ENCODE data around the gene FOXN1.

FOXN1 gene

GRCh38 chr17:28524476-28525424 lies 18.6 kb downstream of the FOXN1 start:
- DNase-seq (ENCODE audit: low read depth in 2 of 2, low spot score in 1 of 2): no peak

DNA sequence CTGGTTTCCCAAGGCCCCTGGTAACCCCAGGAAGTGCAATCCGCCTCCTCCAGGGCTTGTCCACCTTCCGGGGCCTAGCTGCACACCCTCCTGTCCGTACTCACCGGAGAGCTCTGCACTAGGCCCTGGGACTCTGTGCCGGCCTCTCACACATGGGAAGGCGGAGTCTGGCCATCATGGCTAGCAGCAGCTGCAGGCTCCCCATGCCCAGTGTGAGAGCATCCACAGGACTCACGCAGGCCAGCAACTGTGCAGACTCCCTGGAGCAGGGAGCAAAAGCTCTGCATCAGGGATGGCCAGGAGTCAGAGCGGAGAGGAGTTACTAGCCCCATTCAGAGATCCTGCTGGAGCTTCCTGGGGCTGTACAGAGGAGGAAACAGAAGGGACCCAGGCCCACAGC lies 20.2 kb downstream of the FOXN1 start:
- no peak for DNase-seq (ENCODE audit: low read depth in 2 of 2, low spot score in 1 of 2)

GRCh38 chr17:28527181-28527681 lies 21.1 kb downstream of the FOXN1 start:
- DNase-seq (ENCODE audit: low read depth in 2 of 2, low spot score in 1 of 2): no peak

DNA sequence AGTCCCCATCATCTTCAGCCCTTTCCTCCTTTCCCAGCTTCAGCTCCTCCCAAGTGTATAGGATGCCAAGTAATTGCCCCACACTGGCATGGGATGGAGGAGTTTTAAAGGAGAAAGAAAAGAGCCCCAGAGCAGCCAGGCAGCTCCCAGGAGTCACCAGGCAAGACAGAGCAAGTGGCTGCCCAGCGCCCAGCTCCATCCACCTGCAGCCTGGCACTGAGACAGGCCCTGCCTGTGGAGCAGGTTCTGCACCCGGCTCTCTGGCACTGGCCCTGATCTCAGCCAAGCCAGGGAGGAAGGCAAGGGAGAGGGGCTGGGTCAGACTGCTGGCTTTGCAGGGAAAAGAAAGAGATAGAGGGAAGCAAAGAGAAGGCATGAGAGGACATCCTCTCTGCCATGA lies 21.7 kb downstream of the FOXN1 start:
- DNase-seq (ENCODE audit: low read depth in 2 of 2, low spot score in 1 of 2): no peak

GRCh38 chr17:28528327-28529012 lies 22.3 kb downstream of the FOXN1 start:
- no peak for DNase-seq (ENCODE audit: low read depth in 2 of 2, low spot score in 1 of 2)

DNA sequence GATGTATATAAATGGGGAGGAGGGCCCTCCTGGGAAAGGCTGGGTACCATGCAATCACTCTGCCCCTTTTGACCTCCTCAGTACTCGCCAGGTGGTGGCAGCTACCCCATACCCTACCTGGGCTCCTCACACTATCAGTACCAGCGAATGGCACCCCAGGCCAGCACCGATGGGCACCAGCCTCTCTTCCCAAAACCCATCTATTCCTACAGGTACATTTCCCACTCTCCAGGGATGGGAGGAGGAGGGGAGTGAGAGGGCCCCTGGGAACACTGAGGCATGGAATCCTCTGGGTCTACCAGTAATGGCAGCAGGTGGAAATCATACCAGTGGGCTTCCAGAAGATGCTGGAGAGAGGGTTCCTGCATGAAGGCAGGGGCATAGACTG lies 22.9 kb downstream of the FOXN1 start:
- DNase-seq (ENCODE audit: low read depth in 2 of 2, low spot score in 1 of 2): no peak

DNA sequence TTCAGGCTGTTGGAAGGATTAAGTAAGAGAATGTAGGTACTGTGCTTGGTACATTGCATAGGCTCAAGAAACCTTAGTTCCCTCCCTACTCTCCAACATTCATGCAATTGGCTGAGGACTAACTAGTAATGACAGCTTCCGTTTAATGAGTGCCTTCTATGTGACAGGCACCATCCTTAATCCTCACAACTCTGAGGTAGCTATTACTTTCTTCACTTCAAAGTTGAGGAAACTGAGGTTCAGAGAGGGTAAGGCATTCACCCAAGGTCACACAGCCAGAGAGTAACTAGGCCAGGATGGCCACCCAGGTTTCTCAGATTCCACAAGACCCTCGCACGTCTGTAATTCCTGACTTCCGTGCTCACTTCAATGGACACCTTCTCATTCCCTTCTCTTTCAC lies 24.1 kb downstream of the FOXN1 start:
- DNase-seq (ENCODE audit: low read depth in 2 of 2, low spot score in 1 of 2): no peak

DNA sequence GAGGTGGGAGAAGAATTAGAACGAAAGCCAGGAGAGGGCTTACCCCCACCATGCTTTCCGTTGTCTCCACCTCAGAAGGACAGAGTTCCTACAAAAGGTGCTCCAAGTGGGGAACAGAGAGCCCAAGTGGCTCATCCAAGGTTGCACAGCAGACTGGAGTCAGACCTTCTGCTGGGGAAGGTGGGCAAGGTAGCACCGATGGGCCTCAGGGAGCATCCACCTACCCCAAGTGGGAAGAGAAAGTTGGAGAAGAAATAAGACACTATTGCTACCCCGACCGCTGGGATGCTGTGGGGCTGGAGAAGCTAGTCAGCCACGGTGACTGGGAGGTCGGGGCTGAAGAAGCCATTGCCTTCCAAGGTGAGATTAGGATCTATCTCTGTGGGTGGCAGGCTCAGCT lies 24.8 kb downstream of the FOXN1 start:
- no peak for DNase-seq (ENCODE audit: low read depth in 2 of 2, low spot score in 1 of 2)

DNA sequence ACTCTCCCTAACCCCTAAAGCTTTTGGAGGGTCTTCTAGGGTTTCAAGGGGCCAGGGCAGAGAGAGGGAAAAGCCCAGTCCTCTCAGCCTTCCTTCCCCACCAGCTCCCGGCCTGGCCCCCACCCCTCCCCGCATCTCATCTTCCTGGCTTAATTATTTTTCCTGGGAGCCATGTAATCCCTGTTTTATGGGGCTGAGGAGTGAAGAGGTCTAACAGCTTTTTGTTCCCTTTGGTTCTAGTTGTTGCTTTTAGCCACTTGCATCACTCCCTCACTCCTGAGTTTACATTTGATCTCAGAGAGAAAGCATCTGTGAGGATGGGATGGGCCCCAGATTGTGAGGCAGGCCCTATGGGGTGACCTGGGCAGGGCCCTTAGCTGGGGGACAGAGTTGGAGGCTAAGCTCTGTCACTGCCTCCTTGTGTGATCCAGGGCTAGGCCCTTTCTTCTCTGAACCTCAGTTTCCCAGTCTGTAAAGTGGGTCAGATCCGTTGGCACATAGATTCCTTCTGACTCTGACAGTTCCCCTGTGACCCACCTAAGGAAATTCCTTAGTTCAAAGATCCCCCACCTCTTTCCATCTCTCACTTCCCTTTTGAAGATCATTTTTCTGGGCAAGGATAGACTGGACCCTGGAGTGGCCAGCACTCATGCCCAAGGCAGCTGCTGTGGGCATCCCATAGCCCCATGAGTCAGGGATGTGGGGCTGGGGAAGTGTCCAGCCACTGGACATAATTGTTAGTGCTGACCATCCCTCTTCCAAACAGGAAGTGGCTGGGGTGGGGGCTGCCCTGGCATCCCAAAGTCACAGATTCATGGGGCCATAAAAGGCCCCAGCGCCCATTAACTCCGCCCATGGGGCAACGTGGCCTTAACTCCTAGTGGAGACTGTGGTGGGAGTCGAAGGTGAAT lies 26.2 kb downstream of the FOXN1 start:
- DNase-seq (ENCODE audit: low read depth in 2 of 2, low spot score in 1 of 2): no peak

GRCh38 chr17:28533091-28533807 lies 27.1 kb downstream of the FOXN1 start:
- no peak for DNase-seq (ENCODE audit: low read depth in 2 of 2, low spot score in 1 of 2)

- DNase-seq (ENCODE audit: low read depth in 2 of 2, low spot score in 1 of 2): no peak
Measured at GRCh38 chr17:28534740-28535375, 28.7 kb downstream of the FOXN1 start.

DNA sequence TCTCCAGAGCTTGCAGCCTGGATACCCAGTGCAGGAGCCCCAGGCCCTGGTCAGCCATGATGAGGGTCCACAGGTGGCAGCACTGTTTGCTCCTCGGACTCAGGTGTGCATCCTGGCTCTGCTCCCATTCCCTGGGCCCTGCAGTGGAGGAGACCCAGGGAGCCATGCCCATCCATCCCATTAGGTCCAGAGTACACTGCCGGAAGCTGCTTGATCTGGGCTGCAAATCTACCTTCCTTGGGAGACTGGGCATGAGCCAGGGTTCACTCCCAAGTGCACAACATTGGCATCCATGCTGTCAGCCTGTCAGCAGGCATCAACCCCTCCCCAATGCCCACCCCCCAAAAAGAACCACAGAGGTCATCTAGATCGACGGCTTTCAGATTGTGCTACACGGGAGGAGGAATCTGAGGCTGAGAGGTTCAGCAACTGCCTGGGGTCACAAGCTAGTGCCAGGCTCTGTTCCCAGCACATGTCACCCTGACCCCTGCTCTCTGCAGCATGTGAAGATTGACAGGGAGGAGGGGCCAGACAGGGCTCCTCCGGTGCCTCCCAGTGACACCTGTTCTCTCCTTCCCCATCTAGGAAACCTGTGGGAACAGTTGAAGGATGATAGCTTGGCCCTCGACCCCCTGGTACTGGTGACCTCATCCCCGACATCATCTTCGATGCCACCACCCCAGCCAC lies 30.5 kb downstream of the FOXN1 start:
- no peak for DNase-seq (ENCODE audit: low read depth in 2 of 2, low spot score in 1 of 2)

DNA sequence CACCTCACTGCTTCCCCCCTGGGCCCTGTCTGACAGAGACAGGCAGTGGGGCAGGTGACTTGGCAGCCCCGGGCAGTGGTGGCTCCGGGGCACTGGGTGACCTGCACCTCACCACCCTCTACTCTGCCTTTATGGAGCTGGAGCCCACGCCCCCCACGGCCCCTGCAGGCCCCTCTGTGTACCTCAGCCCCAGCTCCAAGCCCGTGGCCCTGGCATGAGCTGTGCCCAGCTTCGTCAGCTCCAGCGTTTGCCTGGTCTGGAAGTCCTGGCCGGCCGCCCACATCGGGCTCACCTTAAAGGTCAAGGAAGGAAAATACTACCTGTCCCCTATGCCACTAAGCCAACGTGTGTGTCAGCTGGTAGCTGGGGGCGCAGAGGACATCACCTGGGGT lies 31.1 kb downstream of the FOXN1 start:
- no peak for DNase-seq (ENCODE audit: low read depth in 2 of 2, low spot score in 1 of 2)

GRCh38 chr17:28538296-28538895 lies 32.2 kb downstream of the FOXN1 start:
- DNase-seq (ENCODE audit: low read depth in 2 of 2, low spot score in 1 of 2): no peak

DNA sequence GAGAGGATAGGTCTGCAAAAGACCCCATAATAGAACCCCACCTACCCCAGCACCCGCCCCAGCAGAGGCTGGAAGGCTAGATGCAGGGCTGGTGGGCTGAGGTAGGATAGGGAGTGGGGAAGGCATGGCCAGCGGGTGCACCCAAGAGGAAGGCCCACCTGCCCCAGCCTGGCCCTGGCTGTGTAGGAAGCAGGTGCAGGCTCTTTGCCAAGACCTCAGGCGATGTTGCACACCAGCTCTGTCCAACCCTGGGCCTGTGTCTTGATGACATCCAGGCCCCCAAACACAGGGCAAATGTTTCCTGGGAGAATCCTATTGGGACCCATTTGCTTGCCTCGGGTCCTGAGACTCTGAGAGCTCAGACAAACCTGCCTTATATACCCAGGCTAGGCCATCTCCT lies 34.1 kb downstream of the FOXN1 start:
- DNase-seq (ENCODE audit: low read depth in 2 of 2, low spot score in 1 of 2): no peak

GRCh38 chr17:28541439-28541838 lies 35.3 kb downstream of the FOXN1 start:
- no peak for DNase-seq (ENCODE audit: low read depth in 2 of 2, low spot score in 1 of 2)

GRCh38 chr17:28544402-28545140 lies 38.4 kb downstream of the FOXN1 start:
- no peak for DNase-seq (ENCODE audit: low read depth in 2 of 2, low spot score in 1 of 2)

GRCh38 chr17:28545141-28545503 lies 39.0 kb downstream of the FOXN1 start:
- no peak for DNase-seq (ENCODE audit: low read depth in 2 of 2, low spot score in 1 of 2)

Measured in stimulated activated CD8-positive, alpha-beta memory T cell treated with anti-CD3 and anti-CD28 coated beads, Interleukin-4, amount 100 ng/mL, for 1 hour (primary cell).